ENCODE data around the gene SUN2.

DNA sequence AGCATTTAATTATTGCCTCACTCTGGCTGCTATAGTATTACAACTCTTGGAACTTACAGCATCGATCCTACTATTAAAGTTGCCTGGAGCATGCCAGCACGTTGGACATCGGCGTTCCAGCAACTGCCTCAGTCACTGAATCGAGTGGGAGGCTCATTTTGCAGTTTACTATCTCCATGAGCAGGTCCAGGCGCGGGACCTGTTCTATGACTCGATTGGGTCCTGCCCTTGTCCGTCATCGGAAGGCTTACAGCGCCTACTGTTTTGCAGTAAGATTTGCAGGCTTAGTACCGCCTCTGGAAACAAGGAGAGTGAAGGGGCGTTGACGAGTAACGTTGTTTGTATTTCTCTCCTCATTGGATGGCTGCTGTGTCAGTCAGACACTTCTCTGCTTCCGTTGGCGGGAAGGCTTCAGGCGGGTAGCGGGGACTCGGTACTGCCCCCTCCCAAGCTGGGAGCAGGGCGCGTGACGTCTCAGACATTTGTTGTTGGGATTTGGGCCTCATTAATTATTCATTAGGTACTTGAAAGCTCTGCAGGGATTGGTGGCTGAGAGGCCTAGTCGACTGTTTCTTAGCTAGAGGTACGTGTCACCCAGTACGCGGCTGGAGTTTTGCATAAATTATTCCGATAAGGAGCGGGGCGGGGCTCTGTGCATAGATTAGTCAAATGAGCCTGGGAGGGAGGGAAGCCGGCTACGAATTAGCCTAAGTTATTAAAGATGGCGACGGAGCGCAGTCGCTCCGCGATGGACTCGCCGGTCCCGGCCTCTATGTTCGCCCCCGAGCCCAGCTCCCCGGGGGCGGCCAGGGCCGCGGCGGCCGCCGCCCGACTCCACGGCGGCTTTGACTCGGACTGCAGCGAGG, 50.3 kb downstream of the SUN2 start, which contains the start of gene GTPBP1:
- peak in 4 of 6 experiments; percentile 24 to 41 (median 36) for TF ChIP-seq CTCF (IDR thresholded peaks at IDR 0.05)
- peak in 1 of 4 donors; percentile 40 for TF ChIP-seq EP300 (IDR thresholded peaks at IDR 0.05)
- TF ChIP-seq POLR2AphosphoS5 (IDR thresholded peaks at IDR 0.05) = peak; percentile 59 to 93

Data from upper lobe of left lung (tissue), 4 donors.